HG02588 (cell line): Measurements from ENCODE around the gene MYO1D.
"Not testable (repeated sequence)": the region's sequence is repeated elsewhere in the genome, so short reads cannot be mapped to it uniquely, and the experiment has no call there.

Experiments
- ATAC-seq: cut with Tn5 transposase; IDR thresholded peaks from one replicate; pipeline ENCODE4 v1.9.1; 2021; ENCODE audit warnings: mild to moderate bottlenecking, moderate library complexity; ENCODE audit not compliant: unreplicated experiment

Gene MYO1D

DNA sequence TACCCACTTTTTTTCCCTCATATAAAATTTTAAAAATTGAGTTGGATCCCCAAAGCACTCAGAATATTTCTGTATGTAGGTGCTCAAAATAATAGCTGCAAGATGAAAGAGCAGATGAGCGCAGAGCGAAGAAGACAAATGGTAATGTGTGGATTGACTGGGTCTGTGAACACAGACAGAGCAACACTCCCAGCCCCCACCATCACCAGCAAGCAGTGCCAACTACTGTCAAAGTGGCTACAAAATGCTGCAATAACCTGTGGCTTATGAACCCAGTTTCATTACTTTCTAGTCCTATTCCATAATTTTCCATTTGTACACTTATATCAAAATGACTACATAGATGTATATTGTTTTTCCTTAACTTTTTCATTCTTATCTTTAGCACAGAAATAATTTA is 137.2 kb downstream of the MYO1D start:
- no peak for ATAC-seq

DNA sequence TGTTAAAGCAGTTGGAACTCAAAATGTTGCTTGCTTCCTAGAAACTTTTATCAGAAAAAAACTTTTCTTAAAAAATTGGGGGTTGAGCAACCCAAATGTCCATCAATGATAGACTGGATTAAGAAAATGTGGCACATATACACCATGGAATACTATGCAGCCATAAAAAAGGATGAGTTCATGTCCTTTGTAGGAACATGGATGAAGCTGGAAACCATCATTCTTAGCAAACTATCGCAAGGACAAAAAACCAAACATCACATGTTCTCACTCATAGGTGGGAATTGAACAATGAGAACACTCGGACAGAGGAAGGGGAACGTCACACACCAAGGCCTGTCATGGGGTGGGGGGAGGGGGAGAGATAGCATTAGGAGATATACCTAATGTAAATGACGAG is 137.8 kb downstream of the MYO1D start:
- not testable (repeated sequence) for ATAC-seq

DNA sequence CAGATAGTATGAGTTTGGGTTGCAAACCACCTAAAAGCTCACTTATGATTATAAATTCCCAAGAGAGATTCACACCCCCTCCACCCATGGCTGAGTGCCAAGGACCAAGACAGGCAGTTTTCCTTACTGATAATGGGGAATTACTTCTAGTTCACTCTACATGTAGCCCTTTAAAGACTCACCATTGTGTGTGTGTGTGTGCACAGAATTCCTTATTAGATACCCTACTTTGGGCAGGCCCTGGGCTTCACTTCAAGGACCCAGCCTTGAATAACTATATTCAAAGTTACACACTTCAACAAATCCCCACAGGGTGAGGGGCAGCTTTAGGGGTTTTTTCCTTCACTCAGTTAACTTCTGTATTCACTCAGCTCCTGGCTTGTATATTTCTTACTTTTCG is 143.5 kb downstream of the MYO1D start:
- no peak for ATAC-seq

DNA sequence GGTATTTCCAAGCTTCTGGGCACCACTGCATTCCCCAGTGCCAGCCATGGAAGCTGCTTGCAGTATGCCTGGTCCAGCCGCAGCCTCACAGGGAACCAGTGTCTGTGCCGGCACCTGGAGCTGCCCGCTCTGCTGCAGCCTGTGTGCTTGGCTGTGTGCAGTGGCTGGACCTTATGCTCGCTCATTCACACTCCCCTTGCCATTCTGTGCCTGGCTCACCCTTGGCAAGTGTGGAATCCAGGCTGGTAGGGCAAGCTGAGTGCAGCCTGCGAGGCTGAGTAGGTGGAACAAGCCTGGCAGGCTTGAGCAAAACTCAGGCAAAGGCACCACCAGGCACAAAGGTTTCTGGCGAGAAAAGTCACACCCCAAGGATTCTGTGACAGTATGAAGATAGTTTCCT is 144.0 kb downstream of the MYO1D start:
- no peak for ATAC-seq

DNA sequence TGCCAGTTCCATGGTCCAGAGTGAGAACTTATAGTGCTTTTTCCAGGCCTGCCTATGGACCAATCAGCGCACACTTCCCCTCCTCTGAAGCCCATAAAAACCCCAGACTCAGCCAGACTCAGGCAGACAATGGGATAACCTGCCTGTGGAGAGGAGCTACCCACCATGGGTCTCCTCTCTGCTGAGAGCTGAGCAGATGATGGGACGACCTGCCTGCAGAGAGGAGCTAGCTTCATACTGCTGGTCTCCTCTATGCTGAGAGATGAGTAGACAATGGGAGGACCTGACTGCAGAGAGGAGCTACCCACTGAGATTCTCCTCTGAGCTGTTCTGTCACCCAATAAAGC is 144.7 kb downstream of the MYO1D start:
- ATAC-seq: no peak

DNA sequence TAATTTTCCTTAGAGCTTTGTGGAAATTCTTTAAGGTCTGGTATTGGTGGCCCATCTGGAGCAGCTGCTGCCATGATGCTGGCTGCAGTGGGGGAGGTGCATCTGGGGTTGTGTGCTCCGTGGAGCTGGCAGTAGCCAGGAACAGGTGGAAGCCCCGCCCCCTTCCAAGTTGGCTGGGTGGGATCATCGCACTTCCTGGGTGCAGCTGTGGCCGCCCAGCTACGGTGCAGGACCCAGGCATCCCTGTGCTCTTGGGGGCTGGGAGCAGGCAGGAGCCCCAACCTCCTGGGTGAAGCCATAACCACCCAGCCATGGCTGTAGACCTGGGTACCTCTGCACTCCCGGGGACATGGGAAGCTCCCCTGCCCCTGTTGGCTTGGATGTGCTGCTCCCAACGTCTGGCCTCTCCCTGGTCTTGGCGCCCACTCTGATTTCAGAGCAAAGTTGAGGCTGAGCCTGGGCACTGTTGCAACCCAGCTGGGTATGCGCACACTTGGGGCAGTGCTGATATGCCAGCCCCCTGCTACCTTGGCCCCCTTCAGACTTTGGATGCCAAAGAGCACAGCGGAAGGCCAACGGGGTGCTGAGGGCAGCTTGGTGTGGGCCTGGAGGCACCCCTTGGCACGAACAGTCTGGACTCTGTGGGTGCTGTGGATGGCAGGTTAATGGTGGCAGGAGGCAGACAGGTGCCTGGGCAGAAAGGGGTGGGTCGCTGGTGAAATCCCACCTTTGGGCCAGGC is 145.2 kb downstream of the MYO1D start:
- ATAC-seq: no peak

DNA sequence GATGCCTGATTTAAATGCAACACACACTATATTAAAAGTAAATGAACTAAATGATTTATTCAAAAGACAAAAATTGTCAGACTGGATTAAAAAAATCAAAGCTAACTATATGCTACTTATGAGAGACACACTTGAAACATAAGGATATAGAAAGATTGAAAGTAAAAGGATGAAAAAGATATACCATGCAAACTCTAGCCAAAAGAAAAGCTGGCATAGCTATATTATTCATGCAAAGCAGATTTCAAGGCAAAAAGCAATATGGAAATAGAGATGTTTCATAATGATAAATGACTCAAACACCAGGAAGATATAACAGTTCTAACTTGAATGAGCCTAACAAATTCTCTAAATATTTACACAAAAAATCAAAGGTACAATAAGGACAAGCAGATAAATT is 149.2 kb downstream of the MYO1D start:
- ATAC-seq: no peak

DNA sequence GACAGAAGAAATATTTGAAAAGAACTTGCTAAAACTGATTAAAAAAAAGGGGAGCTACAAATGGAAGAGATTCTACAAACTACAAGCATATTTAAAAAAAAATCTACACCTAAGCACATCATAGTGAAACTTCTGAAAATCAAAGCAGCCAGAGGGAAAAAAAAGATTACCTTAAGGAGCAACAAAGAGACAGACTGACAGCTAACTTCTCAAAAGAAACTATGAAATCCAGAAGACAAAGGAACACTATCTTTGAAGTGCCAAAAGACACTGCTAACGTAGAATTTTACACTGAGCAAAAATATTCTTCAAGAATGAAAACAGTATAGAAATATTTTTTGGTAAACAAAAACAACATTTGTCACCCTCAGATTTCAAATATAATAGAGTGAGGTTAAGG is 151.2 kb downstream of the MYO1D start:
- ATAC-seq: no peak

DNA sequence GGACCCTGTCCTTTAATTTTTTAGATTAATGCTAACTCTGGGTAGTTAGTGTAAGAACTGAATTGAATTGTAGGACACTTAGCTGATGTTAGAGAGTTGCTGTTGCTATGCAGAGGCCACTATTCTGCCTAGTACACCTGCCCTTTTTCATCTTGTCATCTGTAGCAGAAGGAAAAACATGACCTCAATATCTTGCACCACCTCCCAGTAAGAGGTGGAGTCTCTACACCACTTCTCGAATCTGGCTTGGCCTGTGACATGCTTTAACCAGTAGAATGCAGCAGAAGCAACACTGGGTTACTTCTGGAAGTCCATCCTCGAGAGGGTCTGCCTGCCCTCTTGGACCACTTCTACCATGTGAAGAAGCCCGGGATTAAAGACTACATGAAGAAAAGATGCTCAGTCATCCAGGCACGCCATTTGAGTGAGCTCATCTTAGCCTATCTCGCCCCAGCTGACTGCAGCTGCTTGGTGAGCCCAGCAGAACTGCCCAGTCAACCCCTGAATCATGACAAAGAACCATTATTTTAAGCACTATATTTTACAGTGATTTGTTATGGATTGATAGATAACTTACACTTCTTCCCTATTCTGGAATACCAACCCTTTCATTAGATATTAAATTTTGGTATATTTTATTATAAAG is 153.5 kb downstream of the MYO1D start:
- ATAC-seq: no peak

DNA sequence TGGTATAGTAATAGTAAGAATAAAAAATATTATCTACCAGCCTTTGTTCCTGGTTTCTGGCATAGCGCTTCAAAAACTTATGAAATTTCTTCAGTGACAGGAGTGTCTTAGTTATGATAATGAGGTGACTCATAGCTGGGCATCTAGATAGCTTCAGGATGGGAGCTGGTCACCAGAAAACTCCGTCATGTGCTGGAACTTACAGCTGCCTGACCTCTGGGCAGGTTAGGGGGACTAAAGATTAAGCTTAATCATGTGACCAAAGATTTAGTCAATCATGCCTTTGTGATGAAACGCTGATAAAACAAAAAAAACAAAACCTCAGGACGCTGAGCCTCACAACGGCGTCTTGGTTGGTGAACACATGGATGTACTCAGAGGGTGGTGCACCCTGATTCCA is 154.2 kb downstream of the MYO1D start:
- no peak for ATAC-seq

DNA sequence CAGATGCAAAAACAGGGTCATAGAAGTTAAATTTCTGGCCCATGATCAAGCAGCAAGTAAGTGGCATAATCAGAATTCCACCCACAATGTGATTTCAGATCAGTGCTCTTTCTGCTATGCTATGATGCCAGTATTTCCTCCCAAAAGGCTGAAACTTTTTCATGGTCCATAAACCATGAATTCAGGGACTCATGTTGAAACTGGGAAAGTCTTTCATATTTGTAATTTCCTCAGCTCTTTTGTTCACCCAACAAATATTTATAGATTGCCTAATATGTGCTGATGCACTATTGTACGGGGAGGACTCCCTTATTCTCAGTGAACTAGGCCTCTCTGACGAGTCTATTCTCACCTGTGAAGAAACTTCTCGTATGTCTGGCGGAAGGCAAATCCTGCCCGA is 156.3 kb downstream of the MYO1D start:
- ATAC-seq: no peak

DNA sequence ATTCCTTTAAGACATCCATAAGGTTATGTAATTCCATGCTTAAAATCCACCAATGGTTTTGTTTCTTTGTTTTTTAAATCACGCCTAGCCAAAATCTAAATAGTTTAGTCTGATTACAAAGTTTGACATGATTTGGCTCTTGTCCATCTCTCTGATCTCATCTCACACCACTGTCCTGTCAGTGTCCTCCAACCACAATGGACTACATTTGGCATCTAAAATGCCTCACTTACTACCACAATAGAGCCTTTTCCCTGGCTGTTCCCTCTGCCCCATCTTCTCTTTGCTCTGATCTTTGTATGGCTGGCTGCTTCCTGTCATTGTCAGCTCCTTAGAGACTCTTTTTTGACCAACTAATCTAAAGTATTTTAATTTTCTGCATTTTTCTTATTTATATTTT is 157.2 kb downstream of the MYO1D start:
- no peak for ATAC-seq

DNA sequence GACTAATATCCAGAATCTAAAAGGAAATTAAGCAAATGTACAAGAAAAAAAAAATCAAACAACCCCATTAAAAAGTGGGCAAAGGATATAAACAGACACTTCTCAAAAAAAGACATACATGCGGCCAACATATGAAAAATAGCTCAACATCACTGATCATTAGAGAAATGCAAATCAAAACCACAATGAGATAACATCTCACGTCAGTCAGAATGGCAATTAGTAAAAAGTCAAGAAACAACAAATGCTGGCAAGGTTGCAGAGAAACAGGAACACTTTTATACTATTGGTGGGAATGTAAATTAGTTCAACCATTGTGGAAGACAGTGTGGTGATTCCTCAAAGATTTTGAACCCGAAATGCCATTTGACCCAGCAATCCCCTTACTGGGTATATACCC is 162.0 kb downstream of the MYO1D start:
- ATAC-seq: not testable (repeated sequence)

DNA sequence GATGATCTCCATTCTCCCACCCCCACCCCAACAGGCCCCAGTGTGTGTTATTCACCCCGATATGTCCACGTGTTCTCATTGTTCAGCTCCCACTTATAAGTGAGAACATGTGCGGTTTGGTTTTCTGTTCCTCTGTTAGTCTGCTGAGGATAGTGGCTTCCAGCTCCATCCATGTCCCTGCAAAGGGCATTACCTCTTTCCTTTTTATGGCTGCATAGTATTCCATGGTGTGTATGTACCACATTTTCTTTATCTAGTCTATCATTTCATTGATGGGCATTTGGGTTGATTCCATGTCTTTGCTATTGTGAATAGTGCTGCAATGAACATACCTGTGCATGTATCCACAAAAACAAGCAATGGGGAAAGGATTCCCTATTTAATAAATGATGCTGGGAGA is 162.7 kb downstream of the MYO1D start:
- not testable (repeated sequence) for ATAC-seq

DNA sequence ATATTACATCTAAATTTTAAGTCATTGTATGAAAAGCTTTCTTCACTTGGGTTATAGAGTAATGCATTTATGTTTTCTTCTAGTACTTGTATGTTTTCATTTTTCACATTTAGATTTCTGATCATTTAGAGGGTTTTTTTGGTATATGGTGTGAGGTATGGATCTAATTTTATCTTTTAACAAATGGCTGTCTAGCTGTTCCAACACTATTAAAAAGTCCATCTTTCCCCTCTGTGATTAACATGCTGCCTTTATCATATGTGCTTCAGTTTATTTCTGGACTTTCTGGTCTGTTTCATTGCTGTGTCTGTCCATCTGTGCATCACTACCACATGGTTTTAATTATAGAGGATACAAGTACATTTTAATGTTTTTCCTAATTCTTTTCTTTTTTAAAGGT is 163.8 kb downstream of the MYO1D start:
- ATAC-seq: no peak

DNA sequence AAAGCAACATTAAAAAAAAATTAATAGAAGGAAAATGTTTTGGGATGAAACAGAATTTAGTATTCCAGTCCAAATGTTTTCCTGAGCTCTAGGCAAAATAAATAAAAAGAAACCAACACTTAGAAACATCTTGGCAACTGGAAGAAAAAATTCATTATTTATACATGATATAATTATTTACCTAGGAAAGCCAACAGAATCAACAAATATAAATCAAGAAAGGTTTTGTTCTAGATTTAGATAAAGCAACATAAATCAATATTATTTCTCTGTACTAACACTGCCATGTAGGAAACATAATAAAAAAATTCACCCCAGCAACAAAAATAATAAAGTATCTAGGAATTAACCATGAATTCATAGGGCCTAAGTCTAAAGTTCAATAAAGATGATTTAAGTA is 167.4 kb downstream of the MYO1D start:
- no peak for ATAC-seq

DNA sequence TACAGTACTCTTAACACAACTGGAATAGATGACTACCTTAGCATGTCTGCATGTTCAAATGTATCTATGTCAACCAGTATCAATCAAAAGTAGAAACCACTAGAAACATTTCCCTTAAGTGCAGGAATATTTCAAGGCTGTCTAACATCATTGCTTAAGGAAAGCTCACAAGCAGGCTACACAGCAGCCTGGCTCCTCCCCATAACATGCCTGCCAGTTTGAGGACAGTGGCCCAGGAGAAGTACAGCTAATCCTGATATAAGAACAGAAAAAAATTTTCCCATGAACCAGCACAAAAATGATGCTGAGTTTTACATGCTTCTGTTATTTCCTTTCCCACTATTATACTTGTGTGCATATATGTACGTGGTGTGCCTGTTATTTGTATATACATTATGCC is 175.1 kb downstream of the MYO1D start:
- no peak for ATAC-seq

DNA sequence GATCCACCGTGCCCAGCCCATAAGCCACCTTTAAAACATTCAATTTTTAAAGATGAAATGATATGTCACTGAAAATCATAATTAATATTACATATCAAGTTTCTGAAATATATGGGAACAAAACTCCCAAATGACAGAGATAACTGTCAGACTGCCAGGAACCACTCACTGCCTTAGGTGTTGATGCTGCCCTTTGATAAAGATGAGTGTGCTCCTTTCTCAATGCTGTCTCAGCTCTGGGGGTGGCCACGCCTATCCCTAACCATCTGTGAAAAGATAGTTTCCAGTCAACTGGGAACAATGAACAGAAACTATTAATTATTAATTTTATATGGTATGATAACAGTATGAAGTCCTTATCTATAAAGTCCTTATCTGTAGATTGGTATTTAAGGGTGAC is 177.7 kb downstream of the MYO1D start:
- ATAC-seq: no peak

DNA sequence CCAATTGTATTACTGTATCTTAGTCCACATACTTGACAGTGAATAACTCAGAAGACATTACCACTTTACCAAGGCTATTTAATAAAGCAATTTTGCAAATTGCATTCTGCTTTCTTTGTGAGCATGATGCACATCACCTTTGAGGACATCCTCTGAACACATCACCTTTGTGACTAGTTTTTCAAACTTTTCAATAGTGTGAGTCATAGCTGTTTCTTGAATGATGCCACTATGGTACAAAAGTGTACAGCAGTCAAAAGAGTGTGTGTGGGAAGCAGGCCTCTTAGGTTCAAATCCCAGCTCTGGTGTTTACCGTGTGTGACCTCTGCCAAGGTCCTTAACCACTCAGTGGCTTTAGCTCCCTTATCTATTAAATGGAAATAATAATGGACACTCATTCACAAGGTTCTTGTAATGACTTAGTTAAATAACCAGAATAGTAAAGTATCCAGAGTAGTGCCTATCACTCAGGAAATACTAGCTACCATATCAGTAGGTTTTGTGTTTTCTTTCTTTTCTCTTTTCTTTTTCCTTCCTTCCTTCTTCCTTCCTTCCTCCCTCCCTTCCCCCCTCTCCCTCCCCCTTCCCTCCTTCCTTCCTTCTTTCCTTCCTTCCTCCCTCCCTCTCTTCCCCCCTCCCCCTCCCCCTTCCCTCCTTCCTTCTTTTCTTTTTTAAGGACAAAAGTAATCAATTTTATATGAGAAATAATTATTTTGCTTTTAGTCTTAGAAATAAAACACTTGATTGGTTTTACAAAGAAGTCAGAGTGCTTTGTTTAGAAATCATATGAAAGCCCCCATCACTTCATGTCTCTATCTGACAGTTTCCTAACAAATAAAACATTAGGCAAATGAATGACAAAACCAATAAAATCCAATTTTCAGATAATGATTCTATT is 178.9 kb downstream of the MYO1D start:
- no peak for ATAC-seq

DNA sequence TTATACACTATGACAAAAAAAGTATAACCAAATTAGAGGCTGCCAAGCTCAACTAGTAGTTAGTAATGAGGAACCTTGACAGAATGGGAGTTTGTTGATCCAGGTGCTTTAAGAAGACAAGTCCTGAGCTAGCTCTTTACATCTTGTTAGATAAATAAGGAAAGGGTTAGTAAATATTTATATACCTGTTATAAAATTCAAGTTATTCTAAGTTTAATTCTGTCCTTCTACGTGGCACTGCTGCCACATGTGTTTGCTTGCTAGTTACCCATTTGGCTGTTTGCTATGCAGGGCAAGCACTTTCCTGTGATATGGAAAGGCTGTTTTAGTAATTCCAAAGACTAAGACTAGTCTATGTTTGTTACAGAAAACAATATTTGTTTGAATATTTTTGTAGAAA is 180.5 kb downstream of the MYO1D start:
- no peak for ATAC-seq

DNA sequence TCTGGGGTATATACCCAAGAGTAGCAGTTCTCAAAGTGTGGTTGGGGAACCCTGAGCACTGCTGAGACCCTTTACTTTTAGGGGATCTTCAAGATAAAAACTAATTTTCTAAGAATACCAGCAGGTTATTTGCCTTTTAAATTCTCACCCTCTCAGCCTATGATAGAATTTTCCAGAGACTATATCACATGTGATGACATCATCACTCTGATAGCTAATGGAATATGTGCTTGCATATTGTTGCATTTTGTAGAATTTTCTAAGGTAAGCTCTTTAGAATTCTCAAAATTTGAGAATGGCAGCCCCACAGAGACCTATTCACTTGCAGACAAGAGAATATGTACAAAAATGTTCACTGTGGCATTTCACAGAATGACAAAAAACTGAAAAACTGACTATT is 181.1 kb downstream of the MYO1D start:
- no peak for ATAC-seq
